GM23248 (cell line): ENCODE data around the gene SYT15.
"Not testable (repeated sequence)": the region's sequence is repeated elsewhere in the genome, so short reads cannot be mapped to it uniquely, and the experiment has no call there.

Source experiments
- EZH2 ChIP-seq: fragments of 200-600 bp; sonication (generic); IDR thresholded peaks from 2 replicates; pipeline ENCODE4 v1.6.1; 2018; ENCODE audit warnings: antibody characterized with exemption, mild to moderate bottlenecking; ENCODE audit not compliant: insufficient read depth, poor library complexity, severe bottlenecking
- EZH2phosphoT487 ChIP-seq: fragments of 200-600 bp; sonication (generic); IDR thresholded peaks from 2 replicates; pipeline ENCODE4 v1.6.1; 2018; ENCODE audit warnings: antibody characterized with exemption, moderate library complexity, mild to moderate bottlenecking, low read depth; ENCODE audit not compliant: insufficient read depth

DNA sequence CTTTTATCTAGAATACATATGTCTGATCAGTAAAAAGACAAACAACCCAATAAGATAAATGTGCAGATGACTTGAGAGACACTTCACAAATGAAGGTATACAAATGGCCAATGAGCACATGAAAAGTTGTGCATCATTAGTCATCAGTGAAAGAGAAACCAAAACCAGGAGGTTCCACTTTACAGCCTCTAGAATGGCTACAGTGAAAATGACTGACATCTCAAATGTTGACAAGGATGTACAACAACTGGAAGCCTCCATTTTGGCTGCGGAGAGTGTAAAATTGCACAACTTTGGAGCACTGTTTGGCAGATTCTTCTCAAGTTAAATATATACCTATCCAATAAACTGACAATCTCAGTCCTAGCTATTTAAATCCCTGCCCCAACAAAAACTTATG lies 21.6 kb downstream of the SYT15 start:
- not testable (repeated sequence) for TF ChIP-seq EZH2, EZH2phosphoT487
